HCT116 (cell line): ENCODE measurements around the gene LDLRAD4. TPM values are rescaled to one million over a fixed set of nuclear protein-coding genes. Genes with fewer than 3 reads are reported as not detected.

Experiments
- ATAC-seq: fragments of 200-7000 bp; cut with Tn5 transposase; 2 replicates; pipeline ENCODE4 v1.9.1; 2020; ENCODE audit warnings: mild to moderate bottlenecking, moderate library complexity
- BruUV-seq: library from RNA; stranded (reverse); fragments of 400-500 nt; replicated peaks from 2 replicates; lab custom pipeline; 2021; lab: Mats Ljungman, UMichigan
- CTCF ChIA-PET: fragments of 300-600 bp; sonication (Branson Sonifier 250); formaldehyde crosslinking; loops from one replicate; lab custom pipeline; 2021; ENCODE audit warnings: antibody characterized with exemption; lab: Charles Lee
- POLR2A ChIA-PET: fragments of 300-600, 350-600 bp; sonication (Branson Sonifier 250); formaldehyde crosslinking; loops from one replicate; lab custom pipeline; 2021; ENCODE audit warnings: antibody characterized with exemption; lab: Charles Lee
- RAD21 ChIA-PET, 2 experiments: fragments of 300-600 bp; sonication (Branson Sonifier 250); formaldehyde crosslinking; loops; one replicate each; lab custom pipeline; 2023; ENCODE audit warnings: low total read pairs in 2 of 2; ENCODE audit not compliant: uncharacterized antibody in 2 of 2, unreplicated experiment in 2 of 2, low non-redundant PET in 1 of 2; lab: Charles Lee
- DNase-seq: peaks from one replicate; pipeline ENCODE4 v3.0.0-alpha.2; 2010; ENCODE audit warnings: low read depth, low spot score
- H2AFZ ChIP-seq: fragments of 200-600 bp; shearing (Covaris generic), sonication (generic); 2 replicates; pipeline ENCODE4 v1.6.1; 2017; ENCODE audit warnings: low read depth, mixed run types, mixed read lengths, antibody characterized with exemption, low read length; ENCODE audit not compliant: poor library complexity, severe bottlenecking
- H3K27ac ChIP-seq: 2 replicates; pipeline ENCODE4 v1.5.1; 2012; ENCODE audit warnings: low read depth, low read length
- H3K27me3 ChIP-seq: fragments of 200-600 bp; sonication (generic); 2 replicates; pipeline ENCODE4 v1.6.1; 2016; ENCODE audit warnings: mixed run types, low read length, mixed read lengths; ENCODE audit not compliant: insufficient read depth
- H3K36me3 ChIP-seq, 2 experiments: fragments of 200-500 bp in 1 of 2; fragments of 200-600 bp in 1 of 2; sonication (Bioruptor generic) in 1 of 2; sonication (generic) in 1 of 2; 2 replicates each; pipeline versions ENCODE4 v1.5.1 to v1.6.1; 2014 to 2016; ENCODE audit warnings: low read length in 2 of 2, inconsistent platforms in 1 of 2, mixed read lengths in 1 of 2, mixed run types in 1 of 2; ENCODE audit not compliant: insufficient read depth in 2 of 2, control insufficient read depth in 1 of 2
- H3K4me1 ChIP-seq, 2 experiments: fragments of 200-600 bp in 1 of 2; sonication (generic) in 1 of 2; 2 replicates each; pipeline versions ENCODE4 v1.5.1 to v1.6.1; 2012 to 2017; ENCODE audit warnings: low read length in 2 of 2, inconsistent platforms in 1 of 2, mild to moderate bottlenecking in 1 of 2, mixed read lengths in 1 of 2, mixed run types in 1 of 2, moderate library complexity in 1 of 2; ENCODE audit not compliant: insufficient read depth in 2 of 2, control insufficient read depth in 1 of 2
- H3K4me2 ChIP-seq: fragments of 200-600 bp; sonication (generic); 2 replicates; pipeline ENCODE4 v1.6.1; 2017; ENCODE audit warnings: mixed run types, low read length, mixed read lengths
- H3K4me3 ChIP-seq, 2 experiments: fragments of 200-600 bp in 1 of 2; sonication (generic) in 1 of 2; replicated peaks in 1 of 2; 2 replicates each; pipeline ENCODE4 v1.5.1; 2011 to 2016; ENCODE audit warnings: low read length in 2 of 2, control low read depth in 1 of 2, low read depth in 1 of 2, mild to moderate bottlenecking in 1 of 2, mixed read lengths in 1 of 2, mixed run types in 1 of 2
- H3K79me2 ChIP-seq: fragments of 200-600 bp; sonication (generic); 2 replicates; pipeline ENCODE4 v1.6.1; 2017; ENCODE audit warnings: mild to moderate bottlenecking, mixed run types, low read length, moderate library complexity, mixed read lengths; ENCODE audit not compliant: insufficient read depth
- H3K9ac ChIP-seq: fragments of 200-600 bp; sonication (generic); 2 replicates; pipeline ENCODE4 v1.6.1; 2016; ENCODE audit warnings: low read length, mixed read lengths
- H3K9me2 ChIP-seq: fragments of 200-600 bp; sonication (generic), shearing (Covaris generic); 2 replicates; pipeline ENCODE4 v1.6.1; 2017; ENCODE audit warnings: mixed run types, mild to moderate bottlenecking, moderate library complexity; ENCODE audit not compliant: insufficient read depth
- H3K9me3 ChIP-seq, 2 experiments: fragments of 200-500 bp in 1 of 2; fragments of 200-600 bp in 1 of 2; sonication (Bioruptor generic) in 1 of 2; sonication (generic) in 1 of 2; 2 replicates each; pipeline ENCODE4 v1.6.1; 2014 to 2017; ENCODE audit warnings: low read length in 2 of 2, mixed read lengths in 2 of 2, inconsistent platforms in 1 of 2, low read depth in 1 of 2, mild to moderate bottlenecking in 1 of 2, mixed run types in 1 of 2, moderate library complexity in 1 of 2; ENCODE audit not compliant: control insufficient read depth in 1 of 2, insufficient read depth in 1 of 2
- H4K20me1 ChIP-seq: fragments of 200-600 bp; sonication (generic), shearing (Covaris generic); 2 replicates; pipeline ENCODE4 v1.6.1; 2017; ENCODE audit warnings: mixed run types, mild to moderate bottlenecking, moderate library complexity; ENCODE audit not compliant: insufficient read depth
- ATF3 ChIP-seq: IDR thresholded peaks from 2 replicates; pipeline ENCODE4 v1.6.1; 2012
- CBX3 ChIP-seq: IDR thresholded peaks from 2 replicates; pipeline ENCODE4 v1.6.1; 2012; ENCODE audit warnings: low read depth
- CEBPB ChIP-seq: IDR thresholded peaks from 2 replicates; pipeline ENCODE4 v1.6.1; 2012; ENCODE audit warnings: low read depth
- CTCF ChIP-seq, 3 experiments: fragments of 200-600 bp in 1 of 3; sonication (generic) in 1 of 3; IDR thresholded peaks in 2 of 3; conservative IDR thresholded peaks in 1 of 3; 2 replicates each; pipeline ENCODE4 v1.5.1; 2012 to 2017; ENCODE audit warnings: low read depth in 2 of 3, low read length in 2 of 3, antibody characterized with exemption in 1 of 3, borderline replicate concordance in 1 of 3, control low read depth in 1 of 3, mild to moderate bottlenecking in 1 of 3, mixed read lengths in 1 of 3, mixed run types in 1 of 3, moderate library complexity in 1 of 3; ENCODE audit not compliant: insufficient read depth in 1 of 3
- EGR1 ChIP-seq: IDR thresholded peaks from 2 replicates; pipeline ENCODE4 v1.6.1; 2012; ENCODE audit warnings: low read depth
- ELF1 ChIP-seq: IDR thresholded peaks from 2 replicates; pipeline ENCODE4 v1.6.1; 2012; ENCODE audit warnings: low read depth, borderline replicate concordance
- EZH2 ChIP-seq: fragments of 200-600 bp; sonication (generic); IDR thresholded peaks from 2 replicates; pipeline ENCODE4 v1.6.1; 2017; ENCODE audit warnings: antibody characterized with exemption, mixed run types
- JUND ChIP-seq: IDR thresholded peaks from 2 replicates; pipeline ENCODE4 v1.6.1; 2012
- MAX ChIP-seq: IDR thresholded peaks from 2 replicates; pipeline ENCODE4 v1.6.1; 2012
- POLR2AphosphoS5 ChIP-seq: IDR thresholded peaks from 2 replicates; pipeline ENCODE4 v1.6.1; 2011; ENCODE audit warnings: mild to moderate bottlenecking, low read depth, low read length, moderate library complexity
- RAD21 ChIP-seq: IDR thresholded peaks from 2 replicates; pipeline ENCODE4 v1.6.1; 2012; ENCODE audit warnings: low read depth, mild to moderate bottlenecking
- REST ChIP-seq: IDR thresholded peaks from 2 replicates; pipeline ENCODE4 v1.6.1; 2012; ENCODE audit warnings: low read depth
- SIN3A ChIP-seq: IDR thresholded peaks from 2 replicates; pipeline ENCODE4 v1.6.1; 2012; ENCODE audit warnings: low read depth
- SP1 ChIP-seq: IDR thresholded peaks from 2 replicates; pipeline ENCODE4 v1.6.1; 2012; ENCODE audit warnings: low read depth
- SRF ChIP-seq: IDR thresholded peaks from 2 replicates; pipeline ENCODE4 v1.6.1; 2012; ENCODE audit warnings: low read depth
- TCF7L2 ChIP-seq: IDR thresholded peaks from 2 replicates; pipeline ENCODE4 v1.7.0; 2011; ENCODE audit warnings: borderline replicate concordance, inconsistent platforms; ENCODE audit not compliant: insufficient read depth, insufficient read length; ENCODE audit errors: extremely low read depth
- YY1 ChIP-seq: IDR thresholded peaks from 2 replicates; pipeline ENCODE4 v1.6.1; 2011; ENCODE audit warnings: low read length, low read depth, moderate library complexity, mild to moderate bottlenecking; ENCODE audit not compliant: insufficient replicate concordance; ENCODE audit errors: extremely low read depth
- ZBTB33 ChIP-seq: IDR thresholded peaks from 2 replicates; pipeline ENCODE4 v1.6.1; 2011; ENCODE audit warnings: mild to moderate bottlenecking, low read length, moderate library complexity; ENCODE audit not compliant: insufficient replicate concordance; ENCODE audit errors: extremely low read depth
- ZFX ChIP-seq: fragments of 450-650 bp; IDR thresholded peaks from 2 replicates; pipeline ENCODE4 v1.6.1; 2017
- ZNF274 ChIP-seq: fragments of 200-500 bp; sonication (Bioruptor generic); IDR thresholded peaks from 2 replicates; pipeline ENCODE4 v1.6.1; 2014; ENCODE audit warnings: mild to moderate bottlenecking, low read depth, low read length, inconsistent platforms
- intact Hi-C: fragments of 100-400 bp; cut with micrococcal nuclease; formaldehyde crosslinking; loops from 2 replicates; pipeline ENCODE4 v1.10.0; 2022
- total RNA-seq: library from RNA; stranded (reverse); gene quantifications from one replicate; pipeline ENCODE4 v1.2.1, GENCODE V29; 2021; ENCODE audit not compliant: unreplicated experiment

Gene LDLRAD4
- total RNA-seq, 1 experiment from 2014 or later, result 1.2 TPM

GRCh38 chr18:13398631-13399030, 180.1 kb downstream of the LDLRAD4 start:
- Histone ChIP-seq H3K4me1 (no peaks in the 10 kb centered on the region), H3K9ac (no peak overlapping the region), H2AFZ (no peak overlapping the region), H3K27me3 (no peaks in the 10 kb centered on the region), H3K27ac (no peak overlapping the region), H3K36me3 (no peaks in the 10 kb centered on the region), H3K9me2 (no peaks in the 10 kb centered on the region), H3K4me2 (no peak overlapping the region), H3K4me3 (no peak overlapping the region), H3K9me3 (no peaks in the 10 kb centered on the region)
- no peak for DNase-seq
- POLR2A ChIA-PET, result no interaction called here
- CTCF ChIA-PET, result no interaction called here
- RAD21 ChIA-PET, result no interaction called here
- intact Hi-C loops, result no loop called here
- TF ChIP-seq ZBTB33 (no peak), ATF3 (no peak), RAD21 (no peak), MAX (no peak), SRF (no peak), SP1 (no peak), CBX3 (no peak), TCF7L2 (no peak), ZFX (no peak), CTCF (IDR thresholded peaks at IDR 0.05 in 2 of 3, conservative IDR thresholded peaks at IDR 0.05 in 1 of 3; ENCODE audit: borderline replicate concordance in 1 of 3, insufficient read depth in 1 of 3, low read depth in 2 of 3, low read length in 2 of 3) (no peak), EGR1 (no peak), REST (no peak), ELF1 (no peak), POLR2AphosphoS5 (no peak), CEBPB (no peak), YY1 (no peak), JUND (no peak), EZH2 (no peak), ZNF274 (no peak), SIN3A (no peak)
- TF ChIP-seq, all 23 proteins: peak for 0
- Histone ChIP-seq H4K20me1 (no peaks in the 10 kb centered on the region), H3K79me2 (no peaks in the 10 kb centered on the region)
- ATAC-seq, result no peak
- no TSS peak for BruUV-seq
